Activated CD4-positive, alpha-beta T cell treated with anti-CD3 and anti-CD28 coated beads for 36 hours (primary cell): ENCODE measurements around the gene LRRIQ4. TPM values are rescaled to one million over a fixed set of nuclear protein-coding genes. Genes with fewer than 3 reads are reported as not detected.

Experiments
- ATAC-seq: fragments of 200-7000 bp; cut with Tn5 transposase; one replicate; pipeline ENCODE4 v1.10.0; 2021; ENCODE audit warnings: mild to moderate bottlenecking, moderate library complexity
- CTCF ChIA-PET: fragments of 350-600 bp; sonication (Branson Sonifier 250); formaldehyde crosslinking; loops from one replicate; lab custom pipeline; 2021; ENCODE audit warnings: antibody characterized with exemption; lab: Charles Lee
- POLR2A ChIA-PET: fragments of 350-600 bp; sonication (Branson Sonifier 250); formaldehyde crosslinking; loops from one replicate; lab custom pipeline; 2021; ENCODE audit warnings: antibody characterized with exemption, inconsistent platforms; lab: Charles Lee
- DNase-seq: peaks from one replicate; pipeline ENCODE4 v3.0.0-alpha.2; 2020
- H3K27ac Mint-ChIP-seq: one replicate; pipeline ENCODE4 v1.8.0; 2021; ENCODE audit warnings: mixed read lengths
- H3K27me3 Mint-ChIP-seq: one replicate; pipeline ENCODE4 v1.8.0; 2021; ENCODE audit warnings: mixed read lengths
- H3K36me3 Mint-ChIP-seq: one replicate; pipeline ENCODE4 v1.8.0; 2021; ENCODE audit warnings: low read depth, mixed read lengths
- H3K4me1 Mint-ChIP-seq: one replicate; pipeline ENCODE4 v1.8.0; 2021; ENCODE audit warnings: mixed read lengths
- H3K4me3 Mint-ChIP-seq: one replicate; pipeline ENCODE4 v1.8.0; 2021; ENCODE audit warnings: mild to moderate bottlenecking, moderate library complexity, mixed read lengths
- H3K9me3 Mint-ChIP-seq: one replicate; pipeline ENCODE4 v1.8.0; 2021; ENCODE audit warnings: low read depth, mixed read lengths
- intact Hi-C, 2 experiments: fragments of 100-400 bp; cut with DNase I in 1 of 2; cut with micrococcal nuclease in 1 of 2; formaldehyde crosslinking; loops; one replicate each; pipeline versions ENCODE4 v1.14.2 to v1.15.1; 2022 to 2024; cut with DNase I, micrococcal nuclease
- total RNA-seq, 2 experiments: library from RNA; stranded (reverse); gene quantifications; one replicate each; pipeline ENCODE4 v1.2.3, GENCODE V29; 2021

LRRIQ4 gene
- total RNA-seq, 2 experiments from 2014 or later: 0.09 to 0.12 TPM

DNA sequence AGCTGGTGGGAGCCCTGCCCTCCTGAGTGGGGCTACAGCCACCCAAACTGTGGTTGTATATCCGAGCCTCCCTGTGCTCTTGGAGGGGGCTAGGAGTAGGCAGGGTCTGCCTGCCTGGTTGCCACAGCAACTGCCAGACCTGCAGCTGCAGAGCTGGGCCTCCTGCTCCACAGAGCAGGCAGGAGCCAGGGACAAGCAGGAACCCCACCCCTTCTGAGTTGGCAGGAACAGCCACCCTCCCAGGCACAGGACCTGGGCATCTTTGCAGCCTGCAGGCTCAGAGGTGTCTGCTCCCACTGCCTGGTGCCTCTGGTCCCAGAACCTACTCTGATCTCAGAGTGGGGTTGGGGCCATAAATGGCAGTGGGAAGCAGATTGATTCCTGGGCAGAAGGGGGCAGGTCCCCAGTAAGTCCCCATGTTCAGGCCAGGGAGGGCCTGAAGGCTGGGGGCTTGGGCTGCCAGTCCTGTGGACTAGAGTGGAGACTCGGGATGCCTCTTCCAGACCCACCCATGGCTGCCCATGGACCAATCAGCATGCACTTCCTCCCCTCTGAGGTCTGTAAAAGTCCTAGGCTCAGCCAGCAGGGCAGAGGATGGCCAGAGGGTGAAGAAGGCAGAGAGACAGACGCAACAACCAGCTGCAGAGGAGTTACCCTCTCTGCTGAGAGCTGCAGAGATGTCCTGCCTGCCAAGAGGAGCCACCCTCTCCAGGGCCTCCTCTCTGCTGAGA lies 67.3 kb downstream of the LRRIQ4 start:
- no peak for DNase-seq
- ATAC-seq: no peak
- H3K4me3 Mint-ChIP-seq: no peak overlapping the region
- H3K36me3 Mint-ChIP-seq: no peaks in the 10 kb centered on the region
- no peaks in the 10 kb centered on the region for H3K4me1 Mint-ChIP-seq
- no peaks in the 10 kb centered on the region for H3K27me3 Mint-ChIP-seq
- CTCF ChIA-PET: interaction anchor here (1.2 to 1.4 kb wide), 4 partner anchors 8 to 20 kb away, joined by 3 to 5 read pairs (median 4); no protein-coding TSS in a partner anchor
- intact Hi-C loops: no loop called here
- no peaks in the 10 kb centered on the region for H3K9me3 Mint-ChIP-seq
- H3K27ac Mint-ChIP-seq: no peak overlapping the region
- POLR2A ChIA-PET: no interaction called here

DNA sequence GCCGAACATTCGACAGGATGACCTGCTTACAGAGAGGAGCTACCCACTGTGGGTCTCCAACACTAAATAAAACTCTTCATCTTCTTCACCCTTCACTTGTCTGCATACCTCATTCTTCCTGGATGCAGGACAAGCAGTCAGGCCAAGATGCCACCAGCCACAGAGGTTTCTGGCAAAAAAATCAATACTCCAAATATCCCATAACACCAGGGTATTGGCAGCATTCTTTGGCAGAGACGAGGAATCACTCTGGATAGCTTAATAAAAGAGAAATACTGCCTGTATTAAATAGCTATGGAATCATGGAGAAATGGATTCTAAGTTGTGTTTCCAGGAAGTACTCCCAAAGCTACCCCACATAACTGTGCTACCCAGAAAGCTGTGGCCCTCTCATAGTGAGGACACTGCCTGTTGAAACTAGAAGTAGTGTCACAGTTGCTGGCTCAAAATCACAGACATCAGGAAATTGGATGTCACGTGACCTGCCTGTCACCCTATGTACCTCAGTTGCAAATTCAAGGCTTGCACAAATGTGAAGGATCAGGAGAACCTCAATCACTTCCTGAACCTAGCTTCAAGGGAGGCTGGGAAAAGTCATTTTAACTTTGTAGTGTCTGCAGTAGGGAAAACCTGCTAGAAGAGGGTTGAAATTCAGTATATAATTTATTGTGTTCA lies 68.0 kb downstream of the LRRIQ4 start:
- DNase-seq: no peak
- POLR2A ChIA-PET: interaction anchor here (0.6 kb wide), 1 partner anchor 24 kb away, joined by 3 read pairs; no protein-coding TSS in a partner anchor
- H3K4me1 Mint-ChIP-seq: no peaks in the 10 kb centered on the region
- no peak overlapping the region for H3K27ac Mint-ChIP-seq
- no peak overlapping the region for H3K4me3 Mint-ChIP-seq
- ATAC-seq: no peak
- H3K27me3 Mint-ChIP-seq: no peaks in the 10 kb centered on the region
- intact Hi-C loops: no loop called here
- H3K9me3 Mint-ChIP-seq: no peaks in the 10 kb centered on the region
- CTCF ChIA-PET: interaction anchor here (1.2 to 1.4 kb wide), 4 partner anchors 9 to 19 kb away, joined by 3 to 5 read pairs (median 4); no protein-coding TSS in a partner anchor
- H3K36me3 Mint-ChIP-seq: no peaks in the 10 kb centered on the region

DNA sequence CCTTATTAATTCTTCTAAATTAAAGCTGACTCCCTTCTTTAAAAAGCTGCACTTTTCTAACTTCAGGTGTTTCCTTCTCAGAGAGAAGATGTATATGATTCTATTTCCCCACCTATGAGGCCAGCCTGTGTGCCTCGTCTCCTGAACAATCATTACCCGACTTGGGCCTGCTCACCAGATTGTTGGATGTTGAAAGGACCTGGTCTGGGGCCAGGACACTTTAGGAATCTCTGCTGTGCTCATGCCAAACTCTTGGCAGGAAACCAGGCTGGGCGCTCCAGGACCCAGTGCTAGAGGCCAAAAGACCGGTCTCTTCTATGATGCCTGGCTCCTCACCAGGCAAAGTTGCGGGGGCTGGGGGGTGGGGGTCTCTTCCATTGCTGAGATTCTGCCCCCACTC lies 74.0 kb downstream of the LRRIQ4 start:
- DNase-seq (no peak), ATAC-seq (no peak)
- ChIA-PET CTCF (no interaction called here), POLR2A (no interaction called here)
- no peaks in the 10 kb centered on the region for H3K27me3 Mint-ChIP-seq
- H3K36me3 Mint-ChIP-seq: no peaks in the 10 kb centered on the region
- no peak overlapping the region for H3K27ac Mint-ChIP-seq
- no peaks in the 10 kb centered on the region for H3K9me3 Mint-ChIP-seq
- intact Hi-C loops: no loop called here
- no peak overlapping the region for H3K4me3 Mint-ChIP-seq
- no peaks in the 10 kb centered on the region for H3K4me1 Mint-ChIP-seq

Other genes with a start within 250 kb of the LRRIQ4 start
- gene MECOM, start 149.2 kb upstream of the LRRIQ4 start, total RNA-seq: not detected
- 10 to 100 TPM in 1 of 2 experiments, 1 to 10 TPM in 1; 2.6 to 11.1 TPM for gene TERC, start 47.8 kb upstream of the LRRIQ4 start, total RNA-seq
- gene ACTRT3, start 43.3 kb upstream of the LRRIQ4 start, total RNA-seq: under 1 TPM; 0.40 to 0.62 TPM
- gene MYNN, start 39.5 kb upstream of the LRRIQ4 start, total RNA-seq: 10 to 100 TPM; 13.6 to 14.2 TPM
- 1 to 10 TPM; 3.8 TPM for gene LRRC34, start within 50 bp of the LRRIQ4 start, total RNA-seq
- gene LRRC31, start 57.1 kb downstream of the LRRIQ4 start, total RNA-seq: not detected
- not detected for gene SAMD7, start 98.7 kb downstream of the LRRIQ4 start, total RNA-seq
- 10 to 100 TPM; 62.8 to 74.7 TPM for gene SEC62, start 153.9 kb downstream of the LRRIQ4 start, total RNA-seq
- gene GPR160, start 225.1 kb downstream of the LRRIQ4 start, total RNA-seq: 10 to 100 TPM in 1 of 2 experiments, 1 to 10 TPM in 1; 9.4 to 11.1 TPM